Measurements from ENCODE around the gene CNTNAP2. TPM values are rescaled to one million over a fixed set of nuclear protein-coding genes. Genes with fewer than 3 reads are reported as not detected.
A peak's percentile ranks its signal among the peaks of the same experiment; 100 is the strongest.

The CNTNAP2 gene
- total and polyA plus RNA-seq, 12 donors: 0.07 to 0.77 (median 0.24) TPM

DNA sequence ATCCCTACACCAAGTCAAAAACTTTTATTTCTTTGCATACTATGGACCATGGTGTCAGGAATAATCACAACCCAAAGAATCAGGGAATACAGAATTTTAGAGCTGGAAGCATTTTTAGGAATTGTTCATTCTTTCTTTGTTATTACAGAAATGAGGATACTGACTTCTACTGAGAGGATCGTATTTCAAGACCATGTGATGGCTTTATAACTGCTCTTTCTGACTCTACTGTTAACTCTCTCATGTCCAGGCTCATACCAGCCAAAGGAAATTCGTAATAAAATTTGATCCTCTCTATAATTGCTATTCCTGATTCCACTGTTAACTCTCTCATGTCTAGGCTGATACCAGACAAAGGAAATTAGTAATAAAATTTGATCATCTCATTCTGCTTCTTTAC lies 1423.1 kb downstream of the CNTNAP2 start:
- H3K36me3 ChIP-seq: no peaks in the 10 kb centered on the region
- intact Hi-C loops (cut with DNase I): no loop called here
- H3K4me1 ChIP-seq: no peaks in the 10 kb centered on the region
- H3K27me3 ChIP-seq: no peaks in the 10 kb centered on the region
- ATAC-seq: no peak
- DNase-seq: no peak
- peaks cover 0 to 18% (median 0%) of the 10 kb centered on the region in 11 donors for H3K9me3 ChIP-seq
- H3K4me3 ChIP-seq: no peak overlapping the region
- H3K27ac ChIP-seq: no peak overlapping the region
- TF ChIP-seq, protein P1, sequence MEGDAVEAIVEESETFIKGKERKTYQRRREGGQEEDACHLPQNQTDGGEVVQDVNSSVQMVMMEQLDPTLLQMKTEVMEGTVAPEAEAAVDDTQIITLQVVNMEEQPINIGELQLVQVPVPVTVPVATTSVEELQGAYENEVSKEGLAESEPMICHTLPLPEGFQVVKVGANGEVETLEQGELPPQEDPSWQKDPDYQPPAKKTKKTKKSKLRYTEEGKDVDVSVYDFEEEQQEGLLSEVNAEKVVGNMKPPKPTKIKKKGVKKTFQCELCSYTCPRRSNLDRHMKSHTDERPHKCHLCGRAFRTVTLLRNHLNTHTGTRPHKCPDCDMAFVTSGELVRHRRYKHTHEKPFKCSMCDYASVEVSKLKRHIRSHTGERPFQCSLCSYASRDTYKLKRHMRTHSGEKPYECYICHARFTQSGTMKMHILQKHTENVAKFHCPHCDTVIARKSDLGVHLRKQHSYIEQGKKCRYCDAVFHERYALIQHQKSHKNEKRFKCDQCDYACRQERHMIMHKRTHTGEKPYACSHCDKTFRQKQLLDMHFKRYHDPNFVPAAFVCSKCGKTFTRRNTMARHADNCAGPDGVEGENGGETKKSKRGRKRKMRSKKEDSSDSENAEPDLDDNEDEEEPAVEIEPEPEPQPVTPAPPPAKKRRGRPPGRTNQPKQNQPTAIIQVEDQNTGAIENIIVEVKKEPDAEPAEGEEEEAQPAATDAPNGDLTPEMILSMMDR (IDR thresholded peaks at IDR 0.05): no peak
- 34% methylated on average over 2 of the region's 2 CpGs for WGBS, 2 donors

DNA sequence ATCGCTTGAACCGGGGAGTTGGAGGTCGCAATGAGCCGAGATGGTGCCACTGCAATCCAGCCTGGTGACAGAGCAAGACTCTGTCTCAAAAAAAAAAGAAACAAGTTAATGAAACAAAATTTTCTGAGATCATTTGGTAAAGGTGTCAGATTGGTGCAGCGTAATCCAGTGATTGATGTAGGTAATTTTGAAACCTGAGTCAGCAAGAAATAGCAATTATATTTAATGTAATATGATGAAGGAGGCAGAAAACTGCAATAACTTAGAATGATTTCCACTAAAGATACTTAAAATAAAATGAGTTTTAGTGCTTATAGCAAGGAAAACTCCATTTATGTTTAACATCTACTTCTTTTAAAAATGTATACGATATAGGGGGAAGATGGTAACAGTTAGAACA lies 1424.1 kb downstream of the CNTNAP2 start:
- 91% methylated on average over 6 of the region's 6 CpGs for WGBS, 2 donors
- no peak overlapping the region for H3K27ac ChIP-seq
- no peaks in the 10 kb centered on the region for H3K36me3 ChIP-seq
- H3K4me3 ChIP-seq: no peak overlapping the region
- DNase-seq (no peak), ATAC-seq (no peak)
- H3K4me1 ChIP-seq: no peaks in the 10 kb centered on the region
- TF ChIP-seq, protein P1 (IDR thresholded peaks at IDR 0.05): no peak
- peaks cover 0 to 27% (median 0%) of the 10 kb centered on the region in 11 donors for H3K9me3 ChIP-seq
- no peaks in the 10 kb centered on the region for H3K27me3 ChIP-seq
- intact Hi-C loops (cut with DNase I): no loop called here

DNA sequence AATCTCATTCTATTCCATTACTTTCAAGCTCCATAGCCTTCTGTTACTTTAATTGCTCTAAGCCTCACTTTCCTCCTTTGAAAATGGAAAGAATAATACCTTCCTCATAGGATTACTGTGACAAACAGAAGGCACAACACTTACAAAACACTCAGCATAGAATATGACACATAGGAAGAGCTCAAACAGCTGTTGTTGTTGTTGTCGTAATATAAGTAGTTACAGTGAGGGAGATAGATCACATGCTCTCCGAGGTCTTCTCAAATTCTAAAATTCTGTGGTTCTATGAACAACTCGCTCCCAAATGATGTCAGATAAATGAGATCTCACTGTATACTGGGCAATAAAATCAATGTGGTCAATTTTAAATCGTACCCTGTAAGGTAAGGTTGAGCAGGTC lies 1424.7 kb downstream of the CNTNAP2 start:
- intact Hi-C loops (cut with DNase I): no loop called here
- DNase-seq (no peak), ATAC-seq (no peak)
- TF ChIP-seq, protein P1 (IDR thresholded peaks at IDR 0.05): no peak
- WGBS, 2 donors: 67 to 80% methylated on average over 4 of the region's 4 CpGs
- no peak overlapping the region for H3K4me3 ChIP-seq
- no peaks in the 10 kb centered on the region for H3K36me3 ChIP-seq
- peaks cover 0 to 27% (median 0%) of the 10 kb centered on the region in 11 donors for H3K9me3 ChIP-seq
- H3K27me3 ChIP-seq: no peaks in the 10 kb centered on the region
- H3K4me1 ChIP-seq: no peaks in the 10 kb centered on the region
- no peak overlapping the region for H3K27ac ChIP-seq

DNA sequence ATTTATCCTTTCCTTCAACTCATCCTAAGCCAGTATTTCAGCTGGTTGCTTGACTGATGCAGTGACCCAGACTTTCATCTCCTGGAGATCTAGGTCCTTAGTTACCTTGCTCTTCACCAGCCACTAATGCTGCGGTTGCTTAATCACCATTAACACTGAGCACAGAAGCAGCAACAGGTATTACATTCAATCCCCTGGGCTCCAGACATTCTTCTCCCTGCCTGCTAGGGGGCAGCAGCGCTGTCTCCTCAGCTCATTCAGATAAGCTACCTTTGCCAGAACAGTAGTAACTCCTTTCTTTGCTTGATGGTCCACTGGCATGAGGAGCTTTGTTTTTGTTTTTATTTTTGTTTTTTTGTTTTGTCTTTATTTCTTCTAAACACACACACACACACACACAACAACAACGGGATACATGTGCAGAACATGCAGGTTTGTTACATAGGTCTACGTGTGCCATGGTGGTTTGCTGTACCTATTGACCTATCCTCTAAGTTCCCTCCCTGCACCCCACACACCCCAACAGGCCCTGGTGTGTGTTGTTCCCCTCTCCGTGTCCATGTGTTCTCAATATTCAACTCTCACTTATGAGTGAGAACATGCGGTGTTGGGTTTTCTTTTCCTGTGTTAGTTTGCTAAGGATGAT lies 1430.8 kb downstream of the CNTNAP2 start:
- Histone ChIP-seq H3K4me3 (no peak overlapping the region), H3K9me3 (peaks cover 0 to 27% (median 0%) of the 10 kb centered on the region in 11 donors), H3K27me3 (no peaks in the 10 kb centered on the region), H3K36me3 (no peaks in the 10 kb centered on the region), H3K27ac (no peak overlapping the region), H3K4me1 (no peaks in the 10 kb centered on the region)
- DNase-seq (no peak), ATAC-seq (no peak)
- intact Hi-C loops (cut with DNase I): no loop called here
- TF ChIP-seq, protein P1 (IDR thresholded peaks at IDR 0.05): peak in 4 of 9 donors; percentile 7 to 33 (median 17)
- 72 to 74% methylated on average over 6 of the region's 6 CpGs for WGBS, 2 donors

All from heart right ventricle (tissue), 16 donors.